ENCODE data around the gene SFT2D2.

Gene SFT2D2

GRCh38 chr1:168223681-168224540, 1.9 kb upstream of the SFT2D2 start:
- peak; percentile 17 to 70 (median 24) for DNase-seq

- no peak for DNase-seq
Measured at GRCh38 chr1:168224991-168225390, 813 bp upstream of the SFT2D2 start.

DNA sequence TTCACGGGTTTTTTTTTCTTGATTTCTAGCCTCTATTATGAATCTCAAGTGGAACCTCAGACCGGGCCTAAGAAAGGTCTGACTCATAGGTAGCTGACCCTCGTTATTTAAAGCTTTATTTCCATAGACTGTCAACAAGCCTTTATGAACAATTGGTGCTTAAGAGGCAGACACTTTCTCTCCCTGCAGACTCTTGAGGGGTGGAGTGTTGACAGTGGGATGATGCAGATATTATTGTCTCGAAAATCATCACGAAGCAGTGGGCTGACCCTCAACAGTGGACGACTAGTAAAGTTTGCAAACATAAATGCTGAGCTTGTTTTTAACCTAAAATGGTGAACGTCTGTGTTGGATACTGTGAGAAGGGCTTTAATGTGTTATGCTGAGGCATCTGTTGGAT, 1.8 kb downstream of the SFT2D2 start:
- peak in 1 of 3 donors; percentile 26 for DNase-seq

DNA sequence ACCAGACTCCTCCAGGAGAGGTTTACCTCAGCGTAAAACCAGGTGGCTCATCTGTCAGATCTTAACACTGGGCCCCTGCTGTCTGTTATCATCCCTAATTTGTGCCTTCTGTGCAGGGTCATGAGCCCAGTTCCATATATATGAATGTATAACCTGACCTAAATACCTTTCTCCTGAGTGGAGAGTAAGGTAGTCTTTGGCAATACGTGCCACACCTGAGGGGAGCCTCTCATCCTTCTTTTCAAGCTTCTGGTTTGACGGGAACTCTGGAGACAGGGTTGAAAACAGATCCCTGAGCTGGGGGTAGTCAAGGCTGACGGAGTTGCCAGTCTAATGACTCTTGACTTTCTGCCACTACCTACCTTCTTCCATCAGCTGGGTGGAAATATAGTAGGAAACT, 4.1 kb downstream of the SFT2D2 start:
- no peak for DNase-seq

DNA sequence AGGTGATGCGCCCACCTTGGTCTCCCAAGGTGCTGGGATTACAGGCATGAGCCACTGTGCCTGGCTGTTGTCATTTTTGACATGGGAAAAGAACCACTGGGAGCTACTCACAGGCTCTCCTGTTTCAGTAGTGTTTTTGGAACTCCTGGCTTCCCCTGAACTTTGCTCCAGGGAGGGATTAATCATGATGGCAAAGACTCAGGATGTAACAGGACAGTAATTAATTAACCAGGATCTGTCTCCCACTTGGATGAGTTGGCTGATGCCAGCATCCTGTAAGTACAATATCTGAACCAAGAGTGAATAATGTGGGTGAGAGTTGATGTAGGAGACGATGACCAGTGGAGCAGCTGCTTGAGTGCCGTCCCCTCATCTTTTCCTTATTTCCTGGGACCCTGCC, 4.9 kb downstream of the SFT2D2 start:
- DNase-seq: no peak

GRCh38 chr1:168234846-168235547, 9.2 kb downstream of the SFT2D2 start:
- DNase-seq: peak in 2 of 3 donors; percentile 39 to 43

GRCh38 chr1:168235548-168235885, 9.7 kb downstream of the SFT2D2 start:
- no peak for DNase-seq

GRCh38 chr1:168235937-168236336, 10.1 kb downstream of the SFT2D2 start:
- DNase-seq: no peak

- no peak for DNase-seq
Measured at GRCh38 chr1:168236836-168237611, 11.2 kb downstream of the SFT2D2 start.

DNA sequence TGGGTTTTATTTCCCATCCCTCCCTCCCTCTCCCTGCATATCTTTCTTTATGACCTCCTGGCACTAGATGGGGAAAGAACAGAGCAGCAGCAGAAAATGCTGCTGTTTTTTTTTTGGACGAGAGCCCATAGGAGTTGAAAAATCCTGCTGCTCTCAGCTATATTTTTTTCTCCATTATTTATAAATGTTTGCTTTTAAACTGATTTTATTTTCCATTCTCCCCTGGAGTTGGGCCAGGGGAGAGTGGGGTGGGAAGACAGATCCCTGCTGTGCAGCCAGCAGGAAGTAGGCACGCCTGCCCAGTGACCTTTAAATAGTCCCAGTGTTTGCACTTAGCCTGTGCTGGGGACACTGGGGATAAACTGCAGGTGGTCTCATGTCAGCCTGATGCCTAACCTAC, 17.4 kb downstream of the SFT2D2 start:
- no peak for DNase-seq

DNA sequence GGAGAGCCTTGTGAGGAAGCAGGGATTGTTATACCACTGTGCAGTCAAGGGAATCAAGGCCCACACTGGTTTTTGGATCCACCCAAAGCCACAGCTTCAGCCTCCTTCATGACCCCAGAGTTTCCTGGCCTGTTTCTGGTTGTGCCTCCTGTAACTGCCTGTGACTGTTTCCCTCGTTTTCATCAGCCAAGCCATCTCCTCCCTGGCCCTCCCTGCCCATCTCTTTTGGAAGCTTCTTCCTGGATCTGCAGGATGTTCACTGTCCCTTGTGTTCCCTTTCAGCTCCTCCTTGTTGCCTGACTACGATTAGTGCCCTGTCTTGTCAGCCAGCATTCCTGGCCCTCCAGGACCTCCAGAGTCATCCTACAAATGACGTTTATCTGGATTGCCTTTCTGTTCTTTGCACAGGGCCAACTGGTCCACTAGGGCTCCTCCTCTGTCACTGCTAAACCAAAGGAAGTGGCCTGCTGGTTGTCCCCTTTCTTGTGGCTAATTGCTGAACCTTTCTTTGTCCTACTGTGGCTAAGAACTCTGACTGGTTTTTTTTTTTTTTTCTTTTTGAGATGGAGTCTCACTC, 17.9 kb downstream of the SFT2D2 start:
- DNase-seq: no peak

DNA sequence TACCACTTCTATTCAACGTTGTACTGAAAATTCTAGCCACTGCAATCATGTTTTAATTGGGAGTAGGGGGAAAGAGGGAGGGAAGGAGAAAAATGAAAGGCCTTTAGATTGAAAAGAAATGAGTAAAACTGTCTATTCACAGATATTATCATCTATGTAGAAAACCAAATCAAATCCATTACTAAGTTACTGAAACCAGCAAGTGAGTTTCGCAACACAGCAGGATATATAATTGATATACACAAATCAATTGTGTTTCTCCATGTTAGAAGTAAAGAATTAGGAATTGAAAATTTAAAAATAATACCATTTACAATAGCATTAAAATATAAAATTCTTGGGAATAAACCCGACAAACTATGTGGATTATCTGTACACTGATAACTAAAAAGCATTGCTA, 19.2 kb downstream of the SFT2D2 start:
- DNase-seq: no peak

DNA sequence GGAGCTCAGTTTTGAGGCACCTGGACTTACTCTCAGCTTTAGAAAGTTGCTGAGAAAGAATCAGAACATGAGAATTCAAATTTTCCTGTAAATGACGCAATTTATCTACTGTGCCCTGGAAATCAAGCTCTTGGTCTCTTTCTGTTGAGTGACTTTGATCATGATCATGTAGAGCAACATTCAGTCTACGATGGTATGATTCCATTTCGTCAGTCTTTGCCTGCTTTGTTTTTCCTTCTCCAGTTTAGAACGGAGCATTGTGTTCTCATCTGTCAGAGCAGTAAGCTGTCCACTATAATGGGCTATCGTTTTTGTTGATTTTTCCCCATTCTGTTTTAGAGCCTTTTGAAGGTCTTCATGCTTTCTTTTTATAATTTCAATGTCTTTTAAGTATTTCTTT, 20.7 kb downstream of the SFT2D2 start:
- DNase-seq: no peak

DNA sequence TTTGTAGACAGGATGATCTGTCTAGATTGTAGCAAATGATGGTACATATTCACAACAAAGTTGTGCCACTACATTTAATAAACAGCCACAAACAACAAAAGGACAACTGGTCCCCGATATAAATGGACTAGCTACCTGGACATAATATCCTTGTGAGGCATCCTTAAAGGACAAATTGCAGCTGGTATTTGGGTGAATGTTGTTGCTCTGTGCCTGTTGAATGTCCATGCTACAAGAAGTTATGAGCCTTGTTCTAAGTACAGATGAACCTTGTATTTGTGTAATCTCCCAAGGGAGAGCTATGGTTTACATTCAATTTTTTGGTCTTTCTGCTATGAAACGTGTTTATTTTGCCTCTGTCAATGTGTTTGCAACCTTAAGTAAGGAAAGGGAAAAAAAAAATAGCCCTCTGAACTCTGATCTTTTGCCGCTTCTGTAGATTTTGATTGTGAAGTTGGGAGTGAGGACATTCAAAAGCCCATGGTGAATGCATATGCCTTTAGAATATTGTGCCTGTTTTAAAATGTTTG, 26.5 kb downstream of the SFT2D2 start:
- no peak for DNase-seq

GRCh38 chr1:168256164-168256563, 30.4 kb downstream of the SFT2D2 start:
- no peak for DNase-seq

- no peak for DNase-seq
Measured at GRCh38 chr1:168257397-168257796, 31.6 kb downstream of the SFT2D2 start.

DNA sequence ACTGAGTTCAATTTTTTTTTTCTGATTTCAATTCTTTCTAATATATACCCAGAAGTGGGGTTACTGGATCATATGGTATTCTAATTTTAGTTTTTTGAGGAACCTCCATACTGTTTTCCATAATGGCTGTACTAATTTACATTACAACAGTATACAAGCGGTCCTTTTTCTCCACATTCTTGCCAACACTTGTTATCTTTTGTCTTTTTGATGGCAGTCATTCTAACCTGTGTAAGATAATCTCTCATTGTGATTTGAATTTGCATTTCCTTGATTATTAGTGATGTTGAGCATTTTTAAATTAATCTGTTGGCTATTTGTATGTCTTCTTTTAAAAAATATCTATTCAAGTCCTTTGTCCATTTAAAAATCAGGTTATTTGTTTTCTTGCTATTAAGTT, 33.8 kb downstream of the SFT2D2 start:
- no peak for DNase-seq

GRCh38 chr1:168260393-168260792, 34.6 kb downstream of the SFT2D2 start:
- no peak for DNase-seq

GRCh38 chr1:168261390-168261789, 35.6 kb downstream of the SFT2D2 start:
- DNase-seq: no peak

GRCh38 chr1:168263130-168263529, 37.3 kb downstream of the SFT2D2 start:
- DNase-seq: no peak

GRCh38 chr1:168264296-168264695, 38.5 kb downstream of the SFT2D2 start:
- no peak for DNase-seq

- no peak for DNase-seq
Measured at GRCh38 chr1:168265596-168265995, 39.8 kb downstream of the SFT2D2 start.

- no peak for DNase-seq
Measured at GRCh38 chr1:168266644-168267186, 40.9 kb downstream of the SFT2D2 start.

All from suppressor macrophage treated with lipopolysaccharide for 1 hour (primary cell).